GM12873 (cell line): Measurements from ENCODE around the gene C3orf18.

Experiments used
- TF ChIP-seq, protein P1 (sequence below): IDR thresholded peaks from 2 replicates; pipeline ENCODE4 v1.5.1; 2012; ENCODE audit warnings: low read depth, mild to moderate bottlenecking, moderate library complexity, low read length, control low read depth; ENCODE audit not compliant: insufficient read depth; ENCODE audit errors: missing control alignments

Gene C3orf18

GRCh38 chr3:50551681-50552435 lies 15.7 kb downstream of the C3orf18 start:
- TF ChIP-seq, protein P1, sequence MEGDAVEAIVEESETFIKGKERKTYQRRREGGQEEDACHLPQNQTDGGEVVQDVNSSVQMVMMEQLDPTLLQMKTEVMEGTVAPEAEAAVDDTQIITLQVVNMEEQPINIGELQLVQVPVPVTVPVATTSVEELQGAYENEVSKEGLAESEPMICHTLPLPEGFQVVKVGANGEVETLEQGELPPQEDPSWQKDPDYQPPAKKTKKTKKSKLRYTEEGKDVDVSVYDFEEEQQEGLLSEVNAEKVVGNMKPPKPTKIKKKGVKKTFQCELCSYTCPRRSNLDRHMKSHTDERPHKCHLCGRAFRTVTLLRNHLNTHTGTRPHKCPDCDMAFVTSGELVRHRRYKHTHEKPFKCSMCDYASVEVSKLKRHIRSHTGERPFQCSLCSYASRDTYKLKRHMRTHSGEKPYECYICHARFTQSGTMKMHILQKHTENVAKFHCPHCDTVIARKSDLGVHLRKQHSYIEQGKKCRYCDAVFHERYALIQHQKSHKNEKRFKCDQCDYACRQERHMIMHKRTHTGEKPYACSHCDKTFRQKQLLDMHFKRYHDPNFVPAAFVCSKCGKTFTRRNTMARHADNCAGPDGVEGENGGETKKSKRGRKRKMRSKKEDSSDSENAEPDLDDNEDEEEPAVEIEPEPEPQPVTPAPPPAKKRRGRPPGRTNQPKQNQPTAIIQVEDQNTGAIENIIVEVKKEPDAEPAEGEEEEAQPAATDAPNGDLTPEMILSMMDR: no peak

GRCh38 chr3:50551054-50551659 lies 16.4 kb downstream of the C3orf18 start:
- TF ChIP-seq, protein P1: no peak

GRCh38 chr3:50550079-50550736 lies 17.3 kb downstream of the C3orf18 start:
- TF ChIP-seq, protein P1: peak; percentile 82

DNA sequence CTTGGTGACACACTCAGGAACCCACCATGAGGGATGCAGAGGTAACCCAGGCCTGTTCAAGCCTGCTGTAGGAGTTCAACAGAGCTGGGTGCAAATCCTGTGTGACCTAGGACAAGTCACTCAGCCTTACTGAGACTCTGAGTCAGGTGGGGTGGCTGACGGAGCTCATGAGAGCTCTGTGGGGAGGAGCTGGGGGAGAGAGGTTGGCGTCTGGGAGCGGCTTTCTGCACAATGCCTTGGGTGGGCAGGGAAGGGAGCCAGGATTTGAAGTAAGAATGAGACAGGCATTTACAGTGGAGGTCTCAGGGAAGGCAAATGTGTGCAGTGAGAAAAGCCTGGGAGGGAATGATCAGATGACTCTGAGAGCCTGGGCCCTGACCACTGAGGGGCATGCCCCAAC lies 18.3 kb downstream of the C3orf18 start:
- TF ChIP-seq, protein P1: no peak

DNA sequence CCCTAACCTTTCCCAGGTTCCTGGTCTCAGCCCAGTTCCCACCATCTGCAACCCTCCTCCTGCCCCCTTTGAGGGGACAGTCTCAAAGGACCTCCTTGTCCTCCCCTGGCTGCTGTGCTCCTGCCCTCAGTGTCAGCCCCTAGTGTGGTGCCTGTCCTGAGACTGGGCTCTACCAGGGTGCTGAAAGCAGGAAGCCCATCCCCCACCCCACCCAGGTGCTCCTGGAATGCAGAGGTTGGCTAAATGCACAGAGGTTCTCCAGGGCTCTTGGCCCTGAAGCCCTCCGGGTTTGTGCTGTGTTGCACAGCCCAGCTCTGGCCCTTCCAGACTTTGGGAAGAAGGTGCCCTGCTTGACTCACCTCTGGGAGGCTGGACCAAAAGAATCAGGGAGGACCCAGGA lies 21.8 kb downstream of the C3orf18 start:
- TF ChIP-seq, protein P1: no peak

DNA sequence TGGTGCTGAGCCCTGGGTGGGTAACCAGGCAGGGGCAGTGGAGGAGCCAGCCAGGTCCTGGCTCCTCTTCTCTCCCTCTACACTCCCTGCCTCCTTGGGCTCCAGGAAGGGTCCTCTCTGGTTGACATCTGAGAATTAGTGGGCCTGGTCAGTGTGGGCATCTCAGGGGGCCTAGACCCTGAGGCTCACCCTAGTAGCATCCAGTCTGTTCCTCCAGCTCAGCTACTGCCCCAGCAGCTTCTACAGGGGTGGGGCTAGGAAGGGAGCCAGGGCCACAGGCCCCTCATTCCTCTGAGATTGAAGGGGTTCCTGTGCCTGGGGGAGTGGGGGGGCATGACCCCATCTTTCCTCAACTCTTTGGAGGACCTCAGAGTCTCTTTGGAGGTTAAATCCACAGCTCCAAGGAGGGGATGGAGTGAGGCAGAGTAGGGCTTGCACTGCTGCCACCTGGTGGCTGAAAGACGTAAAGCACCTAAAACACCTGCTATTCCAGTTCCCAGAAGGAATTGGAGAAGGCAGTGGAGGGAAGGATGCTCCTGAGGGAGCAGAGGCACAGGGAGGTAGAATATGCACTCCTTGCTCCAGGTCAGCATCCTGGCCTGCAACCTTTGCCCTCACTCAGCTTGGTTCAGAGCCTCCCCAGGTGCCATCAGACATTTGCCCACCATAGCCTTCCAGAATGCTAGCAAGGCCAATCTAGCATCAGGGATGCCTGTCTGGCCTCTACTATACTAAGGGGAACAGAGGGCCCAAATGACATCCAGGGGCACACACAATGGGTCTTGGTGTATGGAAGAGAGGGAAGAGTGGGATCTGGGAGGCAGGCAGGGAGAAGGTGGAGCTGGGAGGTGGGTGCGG lies 25.1 kb downstream of the C3orf18 start:
- TF ChIP-seq, protein P1: peak; percentile 95
